ENCODE data around the gene CKB. TPM values are rescaled to one million over a fixed set of nuclear protein-coding genes. Genes with fewer than 3 reads are reported as not detected.
A peak's percentile ranks its signal among the peaks of the same experiment; 100 is the strongest.

The CKB gene
- total RNA-seq (2014; rRNA removed; shearing (Covaris generic)), result 24.7 and 28.1 TPM in 2 replicates

DNA sequence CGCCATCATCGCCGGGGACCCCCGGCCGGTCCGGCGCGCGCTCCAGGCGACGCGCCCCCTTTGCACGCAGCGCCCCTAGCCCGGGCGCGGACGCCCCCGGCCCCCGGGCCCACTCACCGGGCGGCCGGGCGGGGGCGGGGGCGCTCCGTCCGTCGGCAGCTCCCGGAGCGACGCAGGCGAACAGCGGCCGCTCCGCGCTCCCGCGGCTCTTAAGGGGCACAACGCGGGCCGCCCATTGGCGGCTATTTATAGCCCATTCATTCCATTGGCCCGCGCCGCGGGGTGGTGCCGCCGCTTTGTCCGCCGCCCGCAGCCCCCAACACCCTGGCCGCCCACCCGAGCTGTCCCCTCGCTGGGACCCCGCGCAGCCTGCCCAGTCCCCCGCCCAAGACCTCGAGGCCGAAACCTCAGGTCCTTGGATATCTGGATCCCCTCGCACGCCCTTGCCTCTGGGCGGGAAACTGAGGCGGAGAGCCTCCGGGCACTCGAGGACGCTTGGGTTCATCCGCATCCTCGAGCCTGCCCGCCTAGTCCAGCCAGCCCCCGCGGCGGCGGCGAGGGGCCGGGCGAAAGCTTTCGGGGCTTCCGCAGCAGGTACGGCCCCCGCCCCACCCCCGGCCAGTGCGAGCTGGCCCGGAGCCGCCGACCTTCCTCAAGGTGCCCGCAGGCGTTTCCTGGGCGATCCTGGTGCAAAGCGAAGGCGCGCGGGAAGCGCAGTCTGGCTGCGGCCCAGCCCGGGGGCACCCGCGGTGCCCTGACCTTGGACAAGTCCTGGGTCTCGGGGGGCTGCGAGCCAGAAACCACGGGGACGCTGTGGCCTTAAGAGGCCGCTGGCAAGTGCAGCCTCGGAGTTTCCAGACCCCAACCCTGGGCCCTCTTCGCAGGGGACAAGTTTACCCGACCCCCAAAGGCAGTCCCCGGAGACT is at the start of gene CKB:
CKB (minus strand) TSS at position 182 of the 926 bp plus-strand sequence. CDS start 337 bp downstream, outside the sequence.
- peak; percentile 78 for DNase-seq (ENCODE audit: low read depth)

GRCh38 chr14:103569408-103569807 is 46.8 kb upstream of the CKB start:
- no peak for DNase-seq (ENCODE audit: low read depth)

- no peak for DNase-seq (ENCODE audit: low read depth)
Observed at GRCh38 chr14:103568952-103569351, 46.3 kb upstream of the CKB start.

DNA sequence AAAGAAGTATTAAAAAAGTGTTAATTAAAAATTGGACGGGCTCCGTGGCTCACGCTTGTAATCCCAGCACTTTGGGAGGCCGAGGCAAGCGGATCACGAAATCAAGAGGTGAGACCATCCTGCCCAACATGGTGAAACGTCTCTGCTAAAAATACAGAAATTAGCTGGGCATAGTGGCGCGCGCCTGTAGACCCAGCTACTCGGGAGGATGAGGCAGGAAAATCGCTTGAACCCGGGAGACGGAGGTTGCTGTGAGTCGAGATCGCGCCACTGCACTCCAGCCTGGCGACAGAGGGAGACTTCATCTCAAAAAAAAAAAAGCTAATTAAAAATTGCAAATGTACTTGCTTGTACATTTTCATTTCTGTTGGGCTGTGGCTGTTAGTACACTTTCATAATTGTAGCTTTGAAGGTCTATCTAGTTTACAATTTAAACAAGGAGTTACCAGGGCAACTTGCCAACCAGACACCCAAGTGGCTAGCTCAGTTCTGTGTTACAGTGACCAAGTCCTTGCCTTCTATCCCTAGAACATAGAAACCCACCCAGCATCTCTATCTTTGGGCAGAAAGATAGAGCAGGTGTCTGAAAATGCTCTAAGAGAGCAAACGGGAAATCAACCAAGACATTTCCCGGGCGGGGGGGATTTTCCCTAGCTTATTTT is 41.3 kb upstream of the CKB start:
- no peak for DNase-seq (ENCODE audit: low read depth)

DNA sequence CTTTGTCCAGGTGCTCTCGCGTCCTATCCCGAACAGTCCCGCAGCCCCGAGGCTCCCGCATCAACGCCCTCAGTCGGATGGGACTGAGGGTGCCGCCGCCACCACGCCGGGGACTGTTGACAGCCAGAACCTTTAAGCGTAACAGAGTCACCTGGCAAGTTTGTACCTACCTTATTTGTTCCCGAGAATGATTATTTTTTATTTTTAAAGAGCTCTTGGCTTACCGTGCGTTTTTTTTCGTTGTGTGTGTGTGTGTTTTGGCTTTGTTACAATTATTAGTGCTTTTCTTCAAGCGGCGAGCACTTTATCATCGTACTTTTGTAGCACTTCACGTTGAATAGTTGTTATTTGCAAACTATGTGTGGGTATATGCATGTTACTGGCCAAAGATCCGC is 40.6 kb upstream of the CKB start:
- DNase-seq (ENCODE audit: low read depth), result no peak

DNA sequence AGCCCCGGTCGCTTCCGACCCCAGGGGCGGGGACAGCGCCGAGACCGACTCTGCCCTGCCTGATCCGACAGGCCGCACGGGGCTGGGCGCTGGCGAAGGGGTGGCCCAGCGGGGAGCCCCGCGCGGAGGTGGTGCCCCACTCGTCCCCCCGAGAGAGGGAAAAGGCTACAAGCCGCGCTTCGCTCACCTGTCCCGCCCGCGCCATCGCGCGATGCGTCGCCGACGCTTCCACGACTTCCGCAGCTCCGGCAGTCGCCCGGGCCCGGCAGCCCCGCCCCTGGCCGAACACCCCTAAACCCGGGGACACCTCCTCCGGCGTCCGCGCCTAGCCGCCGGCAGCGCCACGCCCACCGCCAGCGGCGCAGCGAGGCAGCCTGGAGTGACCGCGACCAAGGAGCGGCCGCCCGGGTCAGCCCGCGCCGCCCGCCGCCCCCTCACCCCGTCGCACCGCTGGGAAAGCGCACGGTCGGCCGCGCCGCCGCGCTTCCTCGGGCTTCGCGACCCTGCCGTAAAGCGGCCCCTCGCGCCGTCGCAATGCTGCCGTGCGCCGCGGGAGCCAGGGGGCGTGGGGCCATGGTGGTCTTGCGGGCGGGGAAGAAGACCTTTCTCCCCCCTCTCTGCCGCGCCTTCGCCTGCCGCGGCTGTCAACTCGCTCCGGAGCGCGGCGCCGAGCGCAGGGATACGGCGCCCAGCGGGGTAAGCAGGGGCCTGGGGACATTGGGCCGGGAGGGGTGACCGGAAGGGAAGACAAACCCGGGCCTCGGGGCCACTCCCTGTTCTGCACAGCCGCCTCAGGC is 40.0 kb upstream of the CKB start, which contains the start of the genes BAG5 and COA8:
BAG5 (minus strand) TSS at position 229 of the 797 bp plus-strand sequence. CDS start 1,493 bp downstream, outside the sequence.
COA8 (plus strand) TSS at position 532 of the 797 bp plus-strand sequence; CDS start at position 574, 42 bp downstream.
- DNase-seq (ENCODE audit: low read depth), result peak; percentile 93

DNA sequence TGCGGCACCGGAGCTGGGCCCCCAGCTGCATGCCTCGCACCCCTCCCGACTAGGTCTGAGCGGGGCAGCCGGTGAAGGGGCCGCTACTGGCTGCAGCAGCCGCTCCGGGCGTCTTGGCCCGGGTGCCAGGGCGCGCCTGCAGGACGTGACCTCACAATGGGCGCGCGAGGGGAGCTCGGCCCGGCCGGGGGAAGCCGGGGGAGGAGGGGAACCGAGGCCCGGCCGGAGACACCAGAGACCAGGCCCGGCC is 39.5 kb upstream of the CKB start:
- DNase-seq (ENCODE audit: low read depth), result no peak

- peak; percentile 64 for DNase-seq (ENCODE audit: low read depth)
Observed at GRCh38 chr14:103561381-103562178, 39.0 kb upstream of the CKB start.

DNA sequence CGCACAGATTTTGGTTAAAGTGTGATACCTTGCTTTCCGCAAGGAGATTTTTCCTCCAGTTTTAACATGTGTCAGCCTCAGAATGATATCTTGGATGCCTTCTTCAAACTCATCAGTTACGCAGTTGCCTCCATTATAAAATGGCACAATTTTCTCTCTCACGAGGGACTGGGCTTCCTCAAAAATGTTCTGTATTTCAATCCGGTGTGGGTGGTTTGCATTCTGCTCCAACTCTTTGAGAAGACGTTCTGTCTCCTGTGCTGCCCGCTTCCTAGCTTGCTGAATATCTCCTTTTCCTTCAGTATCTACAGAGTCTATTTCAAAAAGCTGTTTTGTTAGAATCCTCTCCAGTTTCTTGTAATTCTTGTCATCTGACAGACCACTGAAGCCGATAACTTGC is 38.1 kb upstream of the CKB start:
- DNase-seq (ENCODE audit: low read depth), result no peak

GRCh38 chr14:103559766-103560165 is 37.1 kb upstream of the CKB start:
- no peak for DNase-seq (ENCODE audit: low read depth)

- DNase-seq (ENCODE audit: low read depth), result peak; percentile 87
Observed at GRCh38 chr14:103558071-103558882, 35.6 kb upstream of the CKB start.

- DNase-seq (ENCODE audit: low read depth), result no peak
Observed at GRCh38 chr14:103556946-103557758, 34.5 kb upstream of the CKB start.

- DNase-seq (ENCODE audit: low read depth), result no peak
Observed at GRCh38 chr14:103555559-103556337, 33.1 kb upstream of the CKB start.

- no peak for DNase-seq (ENCODE audit: low read depth)
Observed at GRCh38 chr14:103552846-103553210, 30.2 kb upstream of the CKB start.

DNA sequence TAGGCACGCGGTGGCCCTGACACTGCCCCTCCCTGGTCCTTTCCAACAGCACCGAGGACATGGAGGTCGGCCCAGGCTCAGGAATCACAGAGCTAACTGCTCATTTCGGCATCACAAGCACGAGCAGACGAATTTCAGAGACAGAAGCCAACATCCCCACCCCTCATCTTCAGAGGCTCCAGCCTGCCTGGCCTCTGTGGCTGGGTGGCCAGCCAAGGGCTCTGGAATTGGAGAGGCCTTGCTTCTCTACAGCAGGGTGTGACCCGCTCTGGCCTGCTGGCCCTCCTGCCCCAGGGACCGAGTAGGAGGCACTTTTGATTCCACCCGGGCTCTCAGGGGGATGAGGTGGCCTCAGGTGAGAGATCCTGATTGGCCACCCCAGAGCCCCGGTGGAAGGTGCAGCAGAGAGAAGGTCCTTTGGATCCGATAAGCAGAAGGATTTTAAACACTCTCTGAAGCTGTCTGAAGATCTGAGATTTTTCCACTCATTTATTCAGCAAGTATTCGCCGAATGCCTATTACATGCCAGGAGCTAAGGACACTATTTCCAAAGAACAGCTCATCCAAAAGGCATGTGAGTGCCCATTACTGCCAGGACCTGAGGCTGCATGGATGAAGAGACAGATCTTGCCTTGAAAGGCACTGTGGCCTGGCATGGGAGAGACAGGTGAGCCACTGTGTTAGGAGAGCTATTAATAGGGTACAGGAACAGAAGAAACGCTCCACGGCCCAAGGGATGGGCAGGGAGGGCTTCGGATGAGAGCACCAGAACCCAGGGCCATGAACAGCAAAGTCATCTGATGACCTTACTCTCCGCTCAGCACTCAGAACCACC is 29.6 kb upstream of the CKB start:
- peak; percentile 36 for DNase-seq (ENCODE audit: low read depth)

- DNase-seq (ENCODE audit: low read depth), result peak; percentile 11
Observed at GRCh38 chr14:103551338-103551762, 28.7 kb upstream of the CKB start.

DNA sequence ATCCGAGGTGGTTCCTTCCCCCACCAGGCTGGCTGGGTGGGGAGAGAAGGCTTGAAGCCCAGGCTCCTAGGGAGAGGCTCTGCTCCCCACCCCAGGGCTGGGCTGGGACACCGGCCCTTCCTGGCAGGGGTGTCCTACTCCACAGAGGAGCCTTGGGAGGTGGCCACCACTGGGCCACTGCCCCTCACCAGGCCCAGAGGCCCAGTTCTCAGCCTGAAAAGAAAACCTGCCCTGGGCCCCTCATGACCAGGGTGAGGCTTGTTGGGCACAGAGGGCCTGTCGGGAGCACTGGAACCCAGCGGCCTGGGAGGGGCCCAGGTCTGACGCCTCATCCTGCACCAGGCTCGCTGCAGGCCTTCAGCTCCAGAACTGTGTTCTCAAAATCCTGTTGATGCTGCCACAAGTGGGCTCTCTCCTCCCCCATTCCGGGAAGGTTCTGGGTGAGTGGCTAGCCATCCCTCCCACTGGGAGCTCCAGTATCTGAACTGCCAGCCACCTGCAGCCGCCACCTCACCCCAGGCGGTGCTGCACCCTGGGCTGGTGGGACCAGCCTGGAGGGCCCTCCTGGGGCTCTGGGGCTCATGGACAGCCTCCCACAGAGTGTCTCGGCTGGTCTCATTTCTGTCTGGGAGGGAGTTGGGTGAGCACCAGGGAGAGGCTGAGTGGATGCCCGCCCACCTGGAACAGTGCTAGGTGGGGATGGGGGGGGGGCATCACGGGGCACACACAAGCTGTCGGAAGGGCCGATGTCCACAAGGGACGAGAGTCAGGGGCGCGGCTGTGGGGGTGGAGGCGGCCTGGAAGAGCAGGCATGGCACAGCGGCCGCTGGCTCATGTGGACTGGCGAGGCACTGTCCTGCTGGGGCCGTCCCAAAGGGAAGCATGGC is 28.1 kb upstream of the CKB start:
- DNase-seq (ENCODE audit: low read depth), result peak; percentile 16

Data from Daoy (cell line).